Aorta (tissue), 5 donors: Measurements from ENCODE around the gene UBL5. TPM values are rescaled to one million over a fixed set of nuclear protein-coding genes. Genes with fewer than 3 reads are reported as not detected.

Experiments used
- ATAC-seq: fragments of 200-7000 bp; cut with Tn5 transposase; one replicate; pipeline ENCODE4 v1.9.1; 2022; ENCODE audit warnings: moderate library complexity; ENCODE audit not compliant: low FRiP score
- DNase-seq, 2 donors: peaks; one replicate each; pipeline ENCODE4 v3.0.0-alpha.2; 2020
- H3K27ac ChIP-seq, 2 donors: one replicate each; pipeline ENCODE4 v1.5.1; 2013; ENCODE audit warnings: low read length in 2 of 2, mild to moderate bottlenecking in 2 of 2, moderate library complexity in 2 of 2, control low read depth in 1 of 2, inconsistent platforms in 1 of 2, low read depth in 1 of 2
- H3K27me3 ChIP-seq, 2 donors: one replicate each; pipeline ENCODE4 v1.6.1; 2013; ENCODE audit warnings: control low read depth in 1 of 2, low read length in 1 of 2, mild to moderate bottlenecking in 1 of 2, moderate library complexity in 1 of 2; ENCODE audit not compliant: insufficient read depth in 2 of 2, control insufficient read depth in 1 of 2
- H3K36me3 ChIP-seq, 2 donors: one replicate each; pipeline ENCODE4 v1.6.1; 2013; ENCODE audit warnings: control low read depth in 1 of 2, low read length in 1 of 2, mild to moderate bottlenecking in 1 of 2; ENCODE audit not compliant: insufficient read depth in 2 of 2, control insufficient read depth in 1 of 2
- H3K4me1 ChIP-seq, 2 donors: one replicate each; pipeline ENCODE4 v1.6.1; 2013; ENCODE audit warnings: low read length in 2 of 2, control low read depth in 1 of 2, mild to moderate bottlenecking in 1 of 2, moderate library complexity in 1 of 2; ENCODE audit not compliant: insufficient read depth in 2 of 2, control insufficient read depth in 1 of 2
- H3K4me3 ChIP-seq, 2 donors: one replicate each; pipeline ENCODE4 v1.5.1; 2013; ENCODE audit warnings: low read length in 2 of 2, control low read depth in 1 of 2, mild to moderate bottlenecking in 1 of 2
- H3K9me3 ChIP-seq: one replicate; pipeline ENCODE4 v1.6.1; 2013; ENCODE audit warnings: mild to moderate bottlenecking, low read length; ENCODE audit not compliant: control insufficient read depth
- WGBS, 2 donors: extraction: QIAGEN DNeasy Blood & Tissue Kit; methylation state at CpG; one replicate each; pipeline ENCODE4 v1.1.7; 2013; 5-methylcytosine and 5-hydroxymethylcytosine counted together
- intact Hi-C, 2 donors: fragments of 100-400 bp; cut with DNase I; formaldehyde crosslinking; loops; one replicate each; pipeline versions ENCODE4 v1.14.2 to v1.15.0; 2022
- polyA plus RNA-seq, 2 donors: library from polyadenylated mRNA; stranded (reverse); fragments of 200-250 nt; gene quantifications; one replicate each; pipeline ENCODE4 v1.2.3, GENCODE V29; 2013
- total RNA-seq, 2 donors: library from RNA; stranded (reverse); fragmentation: NEBNext Ultra II Directional; extraction: Animal tissue kit (Norgen Biotek cat#: 25700); gene quantifications; one replicate each; pipeline ENCODE4 v1.2.1, GENCODE V29; 2021
- donor health status: healthy with polysubstance abuse.
- donor health status: Bipolar disorder and iron deficiency.
- donor health status: DM: no; HTN: no; CAD: no.
- donor health status: DM: no; HTN: no; CAD: no.
- donor health status: DM: yes; HTN: yes; CAD: no.

UBL5 gene
- total and polyA plus RNA-seq, 4 donors: 207 to 1,147 (median 412) TPM

- ATAC-seq (no peak), DNase-seq (no peak)
- H3K9me3 ChIP-seq: no peaks in the 10 kb centered on the region
- no peaks in the 10 kb centered on the region for H3K4me1 ChIP-seq
- intact Hi-C loops: no loop called here
- H3K27me3 ChIP-seq: no peaks in the 10 kb centered on the region
- no peaks in the 10 kb centered on the region for H3K36me3 ChIP-seq
- 70 to 73% methylated on average over 16 of the region's 16 CpGs for WGBS, 2 donors
- H3K4me3 ChIP-seq: no peak overlapping the region
- H3K27ac ChIP-seq: no peak overlapping the region
Observed at GRCh38 chr19:9865732-9866501, 38.2 kb downstream of the UBL5 start.

- Histone ChIP-seq H3K27ac (no peak overlapping the region), H3K9me3 (no peaks in the 10 kb centered on the region), H3K4me3 (no peak overlapping the region), H3K4me1 (no peaks in the 10 kb centered on the region), H3K27me3 (no peaks in the 10 kb centered on the region), H3K36me3 (no peaks in the 10 kb centered on the region)
- no peak for DNase-seq
- intact Hi-C loops: no loop called here
- WGBS, 2 donors: 35 to 42% methylated on average over 7 of the region's 7 CpGs
- ATAC-seq: no peak
Observed at GRCh38 chr19:9868983-9869617, 41.4 kb downstream of the UBL5 start.

GRCh38 chr19:9871626-9872338 lies 44.1 kb downstream of the UBL5 start:
- Histone ChIP-seq H3K4me1 (no peaks in the 10 kb centered on the region), H3K4me3 (no peak overlapping the region), H3K9me3 (no peaks in the 10 kb centered on the region), H3K27ac (no peak overlapping the region), H3K36me3 (no peaks in the 10 kb centered on the region), H3K27me3 (no peaks in the 10 kb centered on the region)
- DNase-seq (no peak), ATAC-seq (no peak)
- intact Hi-C loops: no loop called here
- WGBS, 2 donors: 59 to 61% methylated on average over 16 of the region's 16 CpGs

GRCh38 chr19:9872618-9873242 lies 45.0 kb downstream of the UBL5 start:
- no peak overlapping the region for H3K27ac ChIP-seq
- H3K36me3 ChIP-seq: no peaks in the 10 kb centered on the region
- H3K4me3 ChIP-seq: no peak overlapping the region
- H3K4me1 ChIP-seq: no peaks in the 10 kb centered on the region
- 93 to 95% methylated on average over 8 of the region's 8 CpGs for WGBS, 2 donors
- H3K9me3 ChIP-seq: no peaks in the 10 kb centered on the region
- no peak for ATAC-seq
- H3K27me3 ChIP-seq: no peaks in the 10 kb centered on the region
- DNase-seq: no peak
- intact Hi-C loops: no loop called here

GRCh38 chr19:9875031-9875627 lies 47.4 kb downstream of the UBL5 start:
- 68 to 69% methylated on average over 12 to 13 of the region's 13 CpGs for WGBS, 2 donors
- Histone ChIP-seq H3K27ac (no peak overlapping the region), H3K4me1 (no peaks in the 10 kb centered on the region), H3K4me3 (no peak overlapping the region), H3K9me3 (no peaks in the 10 kb centered on the region), H3K36me3 (no peaks in the 10 kb centered on the region), H3K27me3 (no peaks in the 10 kb centered on the region)
- DNase-seq (no peak), ATAC-seq (no peak)
- intact Hi-C loops: no loop called here

GRCh38 chr19:9875796-9876195 lies 48.1 kb downstream of the UBL5 start:
- ATAC-seq (no peak), DNase-seq (no peak)
- H3K36me3 ChIP-seq: no peaks in the 10 kb centered on the region
- H3K4me1 ChIP-seq: no peaks in the 10 kb centered on the region
- no peak overlapping the region for H3K4me3 ChIP-seq
- no peaks in the 10 kb centered on the region for H3K9me3 ChIP-seq
- 65 to 67% methylated on average over 5 of the region's 5 CpGs for WGBS, 2 donors
- intact Hi-C loops: no loop called here
- H3K27ac ChIP-seq: no peak overlapping the region
- H3K27me3 ChIP-seq: no peaks in the 10 kb centered on the region

GRCh38 chr19:9877780-9878510 lies 50.2 kb downstream of the UBL5 start:
- ATAC-seq (no peak), DNase-seq (no peak)
- Histone ChIP-seq H3K9me3 (no peaks in the 10 kb centered on the region), H3K36me3 (no peaks in the 10 kb centered on the region), H3K4me1 (no peaks in the 10 kb centered on the region), H3K27me3 (no peaks in the 10 kb centered on the region), H3K4me3 (no peak overlapping the region), H3K27ac (no peak overlapping the region)
- 89 to 91% methylated on average over 10 of the region's 10 CpGs for WGBS, 2 donors
- intact Hi-C loops: no loop called here
